Natural killer cell (primary cell): ENCODE measurements around the gene C13orf46. TPM values are rescaled to one million over a fixed set of nuclear protein-coding genes. Genes with fewer than 3 reads are reported as not detected.
"Not testable (repeated sequence)": the region's sequence is repeated elsewhere in the genome, so short reads cannot be mapped to it uniquely, and the experiment has no call there.

Source experiments
- ATAC-seq, 3 donors: fragments of 150-1000 bp in 2 of 3; fragments of 200-7000 bp in 1 of 3; cut with Tn5 transposase; 1 replicate in 1 of 3; 2 replicates in 2 of 3; pipeline ENCODE4 v1.10.0; 2021; ENCODE audit warnings: mild to moderate bottlenecking in 2 of 3, moderate library complexity in 2 of 3
- DNase-seq, 2 donors: peaks; one replicate each; pipeline versions ENCODE4 v3.0.0 to v3.0.0-alpha.2; 2013 to 2021; ENCODE audit warnings: mixed read lengths in 1 of 2
- H3K27ac ChIP-seq: one replicate; pipeline ENCODE4 v1.5.1; 2013; ENCODE audit warnings: mild to moderate bottlenecking, low read length
- H3K27me3 ChIP-seq: one replicate; pipeline ENCODE4 v1.6.1; 2013; ENCODE audit warnings: low read length; ENCODE audit not compliant: control insufficient read depth, insufficient read depth
- H3K36me3 ChIP-seq: one replicate; pipeline ENCODE4 v1.6.1; 2013; ENCODE audit warnings: low read length; ENCODE audit not compliant: control insufficient read depth, insufficient read depth
- H3K4me1 ChIP-seq: one replicate; pipeline ENCODE4 v1.6.1; 2013; ENCODE audit warnings: low read length; ENCODE audit not compliant: control insufficient read depth, insufficient read depth
- H3K4me3 ChIP-seq: one replicate; pipeline ENCODE4 v1.5.1; 2013; ENCODE audit warnings: low read length
- H3K9me3 ChIP-seq: one replicate; pipeline ENCODE4 v1.6.1; 2013; ENCODE audit warnings: low read length; ENCODE audit not compliant: control insufficient read depth, insufficient read depth
- H3K27ac Mint-ChIP-seq, 2 donors: one replicate each; pipeline ENCODE4 v1.8.0; 2022; ENCODE audit warnings: mild to moderate bottlenecking in 2 of 2, mixed read lengths in 2 of 2, moderate library complexity in 1 of 2
- H3K27me3 Mint-ChIP-seq, 2 donors: one replicate each; pipeline ENCODE4 v1.8.0; 2022; ENCODE audit warnings: low read depth in 2 of 2, mixed read lengths in 2 of 2
- H3K36me3 Mint-ChIP-seq: one replicate; pipeline ENCODE4 v1.8.0; 2022; ENCODE audit warnings: mixed read lengths
- H3K4me1 Mint-ChIP-seq, 2 donors: one replicate each; pipeline ENCODE4 v1.8.0; 2022; ENCODE audit warnings: mixed read lengths in 2 of 2
- H3K4me3 Mint-ChIP-seq: one replicate; pipeline ENCODE4 v1.8.0; 2022; ENCODE audit warnings: mild to moderate bottlenecking, moderate library complexity, mixed read lengths
- H3K9me3 Mint-ChIP-seq, 2 donors: one replicate each; pipeline ENCODE4 v1.8.0; 2022; ENCODE audit warnings: mixed read lengths in 2 of 2
- WGBS: methylation state at CpG from one replicate; pipeline ENCODE4 v1.1.7; 2013; ENCODE audit warnings: missing lambda C conversion rate; ENCODE audit not compliant: insufficient coverage; 5-methylcytosine and 5-hydroxymethylcytosine counted together
- intact Hi-C: fragments of 100-400 bp; cut with micrococcal nuclease; formaldehyde crosslinking; loops from one replicate; pipeline ENCODE4 v1.14.2; 2022
- total RNA-seq, 4 donors: library from RNA; stranded (reverse); fragments of 120-200 nt in 1 of 4; gene quantifications; one replicate each; pipeline versions ENCODE4 v1.2.3 to v1.2.4, GENCODE V29; 2013 to 2022
- TF ChIP-seq, protein P1 (sequence below): fragments of 200-600 bp; IDR thresholded peaks from one replicate; pipeline ENCODE4 v1.8.0; 2022; ENCODE audit warnings: antibody characterized with exemption

C13orf46 gene
- total RNA-seq, 3 donors from 2014 or later (not counting 1 experiment from before 2014, with no cell fraction given), result 21.1 to 23.9 (median 23.5) TPM

DNA sequence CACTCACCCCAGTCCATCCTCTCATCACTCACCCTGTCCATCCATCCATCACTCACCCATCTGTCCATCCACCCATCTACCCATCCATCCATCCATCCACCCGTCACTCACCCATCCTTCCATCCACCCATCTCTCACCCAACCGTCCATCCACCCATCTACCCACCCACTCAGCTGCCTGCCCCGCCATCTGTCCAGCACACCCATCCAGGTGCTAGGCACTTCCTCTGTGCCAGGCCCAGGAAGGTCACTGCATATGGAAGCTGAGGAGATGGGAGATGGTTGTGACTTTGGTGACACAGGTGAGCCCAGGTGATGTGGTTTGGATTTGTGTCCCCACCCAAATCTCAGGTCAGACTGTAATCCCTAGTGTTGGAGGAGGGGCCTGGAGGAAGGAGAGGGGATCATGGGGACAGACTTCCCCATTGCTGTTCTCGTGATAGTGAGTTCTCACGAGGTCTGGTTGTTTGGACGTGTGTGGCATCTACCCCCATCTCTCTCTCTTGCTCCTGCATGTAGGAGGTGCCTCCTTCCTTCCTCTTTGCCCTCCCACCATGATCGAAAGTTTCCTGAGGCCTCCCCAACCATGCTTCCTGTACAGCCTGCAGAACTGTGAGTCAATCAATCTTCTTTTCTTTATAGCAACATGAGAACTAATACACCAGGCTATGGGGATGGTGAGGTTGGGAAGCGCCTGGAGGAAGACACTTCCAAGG lies 15.9 kb upstream of the C13orf46 start:
- Mint-ChIP-seq H3K4me1 (peaks cover 16 to 27% of the 10 kb centered on the region in 2 donors), H3K36me3 (no peaks in the 10 kb centered on the region), H3K9me3 (peaks cover 0 to 8% of the 10 kb centered on the region in 2 donors), H3K27ac (peak overlapping the region; percentile 59 to 73), H3K27me3 (no peaks in the 10 kb centered on the region), H3K4me3 (no peak overlapping the region)
- intact Hi-C loops, result no loop called here
- Histone ChIP-seq H3K4me1 (peaks cover 5% of the 10 kb centered on the region), H3K27me3 (no peaks in the 10 kb centered on the region), H3K27ac (no peak overlapping the region), H3K4me3 (no peak overlapping the region), H3K9me3 (no peaks in the 10 kb centered on the region), H3K36me3 (peaks cover 43% of the 10 kb centered on the region)
- DNase-seq (no peak), ATAC-seq (no peak)
- TF ChIP-seq, protein P1, sequence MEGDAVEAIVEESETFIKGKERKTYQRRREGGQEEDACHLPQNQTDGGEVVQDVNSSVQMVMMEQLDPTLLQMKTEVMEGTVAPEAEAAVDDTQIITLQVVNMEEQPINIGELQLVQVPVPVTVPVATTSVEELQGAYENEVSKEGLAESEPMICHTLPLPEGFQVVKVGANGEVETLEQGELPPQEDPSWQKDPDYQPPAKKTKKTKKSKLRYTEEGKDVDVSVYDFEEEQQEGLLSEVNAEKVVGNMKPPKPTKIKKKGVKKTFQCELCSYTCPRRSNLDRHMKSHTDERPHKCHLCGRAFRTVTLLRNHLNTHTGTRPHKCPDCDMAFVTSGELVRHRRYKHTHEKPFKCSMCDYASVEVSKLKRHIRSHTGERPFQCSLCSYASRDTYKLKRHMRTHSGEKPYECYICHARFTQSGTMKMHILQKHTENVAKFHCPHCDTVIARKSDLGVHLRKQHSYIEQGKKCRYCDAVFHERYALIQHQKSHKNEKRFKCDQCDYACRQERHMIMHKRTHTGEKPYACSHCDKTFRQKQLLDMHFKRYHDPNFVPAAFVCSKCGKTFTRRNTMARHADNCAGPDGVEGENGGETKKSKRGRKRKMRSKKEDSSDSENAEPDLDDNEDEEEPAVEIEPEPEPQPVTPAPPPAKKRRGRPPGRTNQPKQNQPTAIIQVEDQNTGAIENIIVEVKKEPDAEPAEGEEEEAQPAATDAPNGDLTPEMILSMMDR, result no peak
- WGBS, result 86% methylated on average over 5 of the region's 8 CpGs

DNA sequence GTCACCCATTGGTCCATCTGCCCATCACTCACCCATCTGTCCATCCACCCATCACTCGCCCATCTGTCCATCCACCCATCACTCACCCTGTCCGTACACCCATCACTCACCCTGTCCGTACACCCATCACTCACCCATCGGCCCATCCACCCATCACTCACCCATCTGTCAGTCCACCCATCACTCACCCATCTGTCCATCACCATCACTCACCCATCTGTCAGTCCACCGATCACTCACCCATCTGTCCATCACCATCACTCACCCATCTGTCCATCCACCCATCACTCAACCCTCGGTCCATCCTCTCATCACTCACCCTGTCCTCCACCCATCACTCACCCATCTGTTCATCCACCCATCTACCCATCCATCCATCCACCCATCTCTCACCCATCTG lies 15.0 kb upstream of the C13orf46 start:
- DNase-seq, H3K27ac ChIP-seq, H3K9me3 ChIP-seq, H3K27me3 Mint-ChIP-seq, H3K4me1 ChIP-seq, ATAC-seq, H3K9me3 Mint-ChIP-seq, H3K27me3 ChIP-seq, H3K4me3 ChIP-seq, H3K4me3 Mint-ChIP-seq, intact Hi-C loops, H3K36me3 Mint-ChIP-seq: not testable (repeated sequence)
- peak overlapping the region; percentile 59 to 73 for H3K27ac Mint-ChIP-seq
- H3K4me1 Mint-ChIP-seq, result peaks cover 16 to 27% of the 10 kb centered on the region in 2 donors
- 98% methylated on average over 6 of the region's 6 CpGs for WGBS
- H3K36me3 ChIP-seq, result peaks cover 34% of the 10 kb centered on the region

DNA sequence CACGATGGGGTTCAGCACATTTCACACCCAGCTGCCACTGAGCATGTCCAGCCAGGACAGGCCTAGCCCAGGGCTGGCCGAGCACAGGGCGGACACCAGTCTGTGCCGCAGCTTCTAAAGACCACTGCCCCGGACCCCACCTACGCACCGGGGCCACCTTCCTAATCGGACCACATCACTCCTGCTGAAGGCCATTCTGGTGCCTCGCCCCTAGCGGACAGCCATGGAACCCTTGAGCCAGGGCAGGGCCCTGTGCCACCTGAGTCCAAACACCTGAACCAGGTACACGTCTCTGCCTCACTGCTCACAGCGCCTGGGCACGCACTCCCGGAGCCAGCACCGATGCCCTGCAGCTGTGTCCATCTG lies 8.4 kb upstream of the C13orf46 start:
- intact Hi-C loops, result no loop called here
- H3K36me3 Mint-ChIP-seq, result peaks cover 7% of the 10 kb centered on the region

DNA sequence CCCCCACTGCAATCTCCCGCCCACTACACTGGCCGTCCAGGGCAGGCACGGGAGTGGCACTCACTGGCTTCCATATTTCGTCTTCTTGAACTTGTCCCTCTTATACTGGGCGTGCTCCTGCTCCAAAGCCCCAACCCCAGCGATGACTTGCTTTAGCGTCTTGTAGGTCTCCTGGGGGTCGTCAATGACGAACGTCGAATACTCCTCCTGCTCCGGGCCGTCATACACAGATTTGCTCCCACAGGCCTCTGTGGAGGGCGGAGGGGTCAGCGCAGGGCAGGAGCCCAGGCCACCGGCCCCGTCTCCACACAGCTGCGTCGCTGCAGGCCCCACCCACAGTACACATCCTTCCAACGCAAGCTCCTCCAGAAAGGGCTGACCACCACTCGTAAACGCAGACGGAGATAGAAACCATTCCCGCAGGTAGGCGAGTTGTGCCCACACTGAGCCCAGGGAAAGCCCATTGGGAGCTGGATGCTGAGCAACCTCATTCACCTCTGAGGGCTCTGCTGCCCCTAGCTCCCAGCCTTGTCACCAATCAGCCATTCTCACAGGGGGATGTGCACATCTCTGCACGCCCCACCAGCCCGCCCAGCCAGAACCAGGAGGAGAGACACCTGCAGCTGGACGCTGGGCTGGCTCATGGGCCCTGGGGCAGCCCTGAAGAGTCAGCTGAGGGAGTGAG lies 7.9 kb upstream of the C13orf46 start:
- H3K4me3 ChIP-seq, result no peak overlapping the region
- DNase-seq (no peak), ATAC-seq (peak in 1 of 3 donors; percentile 12)
- H3K27me3 ChIP-seq, result no peaks in the 10 kb centered on the region
- Mint-ChIP-seq H3K27me3 (no peaks in the 10 kb centered on the region), H3K27ac (peak overlapping the region; percentile 38 to 48), H3K4me3 (no peak overlapping the region), H3K9me3 (peaks cover 2 to 3% of the 10 kb centered on the region in 2 donors), H3K4me1 (peaks cover 5 to 12% of the 10 kb centered on the region in 2 donors), H3K36me3 (peaks cover 7% of the 10 kb centered on the region)
- 96% methylated on average over 28 of the region's 28 CpGs for WGBS
- no peaks in the 10 kb centered on the region for H3K4me1 ChIP-seq
- no peak overlapping the region for H3K27ac ChIP-seq
- H3K9me3 ChIP-seq, result no peaks in the 10 kb centered on the region
- intact Hi-C loops, result no loop called here
- TF ChIP-seq, protein P1, result no peak
- H3K36me3 ChIP-seq, result peaks cover 60% of the 10 kb centered on the region

More for the DNA sequence above, 8.4 kb upstream of the C13orf46 start:
- no peaks in the 10 kb centered on the region for H3K9me3 ChIP-seq
- no peaks in the 10 kb centered on the region for H3K27me3 ChIP-seq
- ATAC-seq, result no peak
- H3K9me3 Mint-ChIP-seq, result peaks cover 2 to 3% of the 10 kb centered on the region in 2 donors
- peaks cover 55% of the 10 kb centered on the region for H3K36me3 ChIP-seq
- peaks cover 5 to 12% of the 10 kb centered on the region in 2 donors for H3K4me1 Mint-ChIP-seq
- peak overlapping the region in 1 of 2 donors; percentile 23 for H3K27ac Mint-ChIP-seq
- H3K27ac ChIP-seq, result no peak overlapping the region
- H3K27me3 Mint-ChIP-seq, result no peaks in the 10 kb centered on the region
- no peak overlapping the region for H3K4me3 ChIP-seq
- H3K4me1 ChIP-seq, result no peaks in the 10 kb centered on the region
- TF ChIP-seq, protein P1, result no peak
- DNase-seq, result no peak
- 98% methylated on average over 15 of the region's 15 CpGs for WGBS
- no peak overlapping the region for H3K4me3 Mint-ChIP-seq
